Small intestine (tissue), 4 donors: ENCODE data around the gene SLC25A23. TPM values are rescaled to one million over a fixed set of nuclear protein-coding genes. Genes with fewer than 3 reads are reported as not detected.

Experiments used
- polyA plus RNA-seq, 4 donors: library from polyadenylated mRNA; stranded (reverse) in 3 of 4; unstranded in 1 of 4; fragments of 200-250 nt in 3 of 4; fragments of 120-200 nt in 1 of 4; gene quantifications; one replicate each; pipeline versions ENCODE4 v1.2.1 to v1.2.3, GENCODE V29; 2013
- donor health status: healthy with polysubstance abuse.
- donor health status: Bipolar disorder and iron deficiency.
- donor health status: healthy.

SLC25A23 gene
- polyA plus RNA-seq, 4 donors, result 24.1 to 87.0 (median 49.9) TPM

Other genes with a start within 250 kb of the SLC25A23 start
- gene MLLT1, start 179.8 kb downstream of the SLC25A23 start, polyA plus RNA-seq, result 10 to 100 TPM; 15.1 to 42.2 (median 21.9) TPM
- under 1 TPM in 1 of 4 donors, not detected in 3; 0.06 TPM for gene ACER1, start 126.2 kb downstream of the SLC25A23 start, polyA plus RNA-seq
- gene CLPP, start 98.3 kb downstream of the SLC25A23 start, polyA plus RNA-seq, result 100 to 1,000 TPM in 3 of 4 donors, 10 to 100 TPM in 1; 48.6 to 129 (median 101) TPM
- gene ALKBH7, start 87.0 kb downstream of the SLC25A23 start, polyA plus RNA-seq, result 100 to 1,000 TPM in 3 of 4 donors, 10 to 100 TPM in 1; 98.8 to 238 (median 164) TPM
- gene PSPN, start 83.9 kb downstream of the SLC25A23 start, polyA plus RNA-seq, result 1 to 10 TPM; 1.1 to 2.6 (median 1.2) TPM
- 100 to 1,000 TPM in 1 of 4 donors, 10 to 100 TPM in 3; 63.2 to 101 (median 64.7) TPM for gene GTF2F1, start 66.6 kb downstream of the SLC25A23 start, polyA plus RNA-seq
- 100 to 1,000 TPM in 2 of 4 donors, 10 to 100 TPM in 2; 80.7 to 257 (median 158) TPM for gene KHSRP, start 35.0 kb downstream of the SLC25A23 start, polyA plus RNA-seq
- gene SLC25A41, start 26.0 kb downstream of the SLC25A23 start, polyA plus RNA-seq, result 1 to 10 TPM in 1 of 4 donors, under 1 TPM in 3; 0.34 to 2.7 (median 0.45) TPM
- 100 to 1,000 TPM in 2 of 4 donors, 10 to 100 TPM in 2; 54.8 to 120 (median 94.8) TPM for gene CRB3, start 4.5 kb upstream of the SLC25A23 start, polyA plus RNA-seq
- gene DENND1C, start 22.0 kb upstream of the SLC25A23 start, polyA plus RNA-seq, result 10 to 100 TPM in 2 of 4 donors, 1 to 10 TPM in 2; 4.0 to 48.7 (median 9.6) TPM
- 1 to 10 TPM in 2 of 4 donors, under 1 TPM in 1, not detected in 1; 0.53 to 5.8 (median 1.1) TPM for gene TUBB4A, start 42.5 kb upstream of the SLC25A23 start, polyA plus RNA-seq
- under 1 TPM in 2 of 4 donors, not detected in 2; 0.22 to 0.37 TPM for gene TNFSF9, start 71.2 kb upstream of the SLC25A23 start, polyA plus RNA-seq
- under 1 TPM in 2 of 4 donors, not detected in 2; 0.15 to 0.89 TPM for gene CD70, start 131.4 kb upstream of the SLC25A23 start, polyA plus RNA-seq
- 1 to 10 TPM in 1 of 4 donors, under 1 TPM in 3; 0.22 to 2.2 (median 0.71) TPM for gene TNFSF14, start 210.4 kb upstream of the SLC25A23 start, polyA plus RNA-seq